Measurements from ENCODE around the gene OSBPL9.
"Not testable (repeated sequence)": the region's sequence is repeated elsewhere in the genome, so short reads cannot be mapped to it uniquely, and the experiment has no call there.

The OSBPL9 gene

GRCh38 chr1:51789342-51789741, 172.4 kb downstream of the OSBPL9 start:
- DNase-seq (ENCODE audit: low read depth in 2 of 2), result no peak

- no peak for DNase-seq (ENCODE audit: low read depth in 2 of 2)
Measured at GRCh38 chr1:51790385-51790784, 173.5 kb downstream of the OSBPL9 start.

DNA sequence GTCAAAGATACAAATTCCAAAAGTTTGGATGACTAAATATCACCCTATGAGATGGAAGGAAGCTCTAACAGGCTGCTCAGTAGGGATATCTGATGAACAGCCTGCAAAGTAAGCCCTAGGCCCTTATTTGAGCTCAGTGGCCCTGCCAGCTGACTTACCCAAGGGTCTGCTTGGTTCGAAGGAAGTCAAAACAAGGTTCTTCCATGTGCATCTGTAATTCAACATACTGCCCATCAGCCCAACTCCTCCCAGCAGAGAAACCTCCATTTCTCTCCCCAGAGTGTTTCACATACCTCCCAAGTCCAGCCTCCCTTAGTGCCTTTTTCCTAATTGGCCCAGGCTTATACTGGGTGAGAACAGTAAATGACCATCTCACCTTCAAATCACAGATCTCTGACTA, 175.0 kb downstream of the OSBPL9 start:
- no peak for DNase-seq (ENCODE audit: low read depth in 2 of 2)

DNA sequence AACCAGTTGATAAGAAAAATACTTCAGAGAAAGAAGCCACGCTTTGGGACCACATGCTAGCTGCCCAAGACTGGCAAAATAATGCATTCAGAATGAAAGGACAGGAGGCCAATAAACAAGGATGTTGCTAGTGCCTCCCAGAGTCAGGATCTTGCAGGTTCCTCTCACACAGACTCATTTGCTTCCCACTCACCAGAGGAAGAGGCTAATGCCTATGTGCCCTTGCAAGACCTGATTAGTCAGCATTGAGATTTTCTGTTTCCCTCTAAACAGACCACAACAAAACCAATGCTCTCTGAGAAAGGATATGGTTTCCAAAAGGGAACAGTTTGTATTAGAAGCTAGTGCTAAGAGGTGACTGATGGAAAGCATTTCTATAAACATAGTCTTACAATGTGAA, 176.0 kb downstream of the OSBPL9 start:
- no peak for DNase-seq (ENCODE audit: low read depth in 2 of 2)

DNA sequence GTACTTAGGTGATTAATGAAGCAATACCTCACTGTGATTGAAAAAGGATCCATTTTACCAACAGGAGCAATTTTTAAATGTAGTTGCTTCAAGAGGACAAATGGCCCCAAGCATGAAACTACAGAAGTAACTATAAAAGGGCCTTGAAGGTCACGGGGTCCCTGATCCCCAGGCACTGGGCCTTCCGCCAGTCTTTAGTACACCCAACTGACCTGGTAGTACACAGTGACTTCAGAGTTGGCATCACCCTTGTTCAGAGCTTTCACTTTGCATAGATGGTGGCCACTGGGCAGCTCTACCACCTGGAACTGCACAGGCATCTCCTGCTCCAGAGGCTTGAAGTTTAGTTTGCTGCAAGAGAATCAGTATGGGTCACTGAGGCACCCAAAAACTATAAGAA, 177.4 kb downstream of the OSBPL9 start:
- no peak for DNase-seq (ENCODE audit: low read depth in 2 of 2)

DNA sequence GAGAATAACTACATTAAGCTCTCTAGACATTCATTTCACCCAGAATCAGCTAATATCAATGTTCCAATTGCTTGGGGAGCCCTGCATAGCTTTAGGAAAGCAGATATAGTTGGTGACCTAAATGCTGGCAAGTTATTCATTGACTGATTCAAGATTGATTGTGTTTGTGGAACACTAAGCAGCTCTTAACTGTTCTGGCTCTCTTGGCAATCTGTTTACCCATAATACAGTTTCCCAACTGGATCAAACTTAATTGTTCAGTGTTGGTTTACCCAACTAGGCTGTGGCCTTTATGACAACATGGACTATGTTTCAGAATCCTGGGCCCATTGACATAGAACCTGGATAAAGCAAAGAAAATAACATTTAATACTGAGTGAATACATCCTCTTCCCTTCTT, 178.0 kb downstream of the OSBPL9 start:
- no peak for DNase-seq (ENCODE audit: low read depth in 2 of 2)

DNA sequence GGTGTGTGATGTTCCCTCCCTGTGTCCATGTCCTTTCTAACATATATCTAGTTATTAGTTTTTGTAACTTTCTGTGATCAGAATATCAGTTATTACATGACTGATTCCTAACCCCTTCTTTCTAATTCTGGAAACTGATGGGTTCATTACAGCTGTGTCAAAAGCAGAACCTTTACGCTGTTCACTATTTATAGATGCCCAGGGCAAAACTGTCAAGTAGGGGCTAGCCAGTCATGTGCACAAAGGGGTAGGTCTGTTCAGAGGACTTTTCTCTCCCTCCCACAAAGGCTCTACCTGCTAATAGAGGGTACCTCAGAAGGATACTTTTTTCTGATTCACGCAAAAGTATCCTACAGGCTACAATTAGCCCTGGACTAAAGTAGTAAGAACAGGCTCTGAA, 182.5 kb downstream of the OSBPL9 start:
- no peak for DNase-seq (ENCODE audit: low read depth in 2 of 2)

DNA sequence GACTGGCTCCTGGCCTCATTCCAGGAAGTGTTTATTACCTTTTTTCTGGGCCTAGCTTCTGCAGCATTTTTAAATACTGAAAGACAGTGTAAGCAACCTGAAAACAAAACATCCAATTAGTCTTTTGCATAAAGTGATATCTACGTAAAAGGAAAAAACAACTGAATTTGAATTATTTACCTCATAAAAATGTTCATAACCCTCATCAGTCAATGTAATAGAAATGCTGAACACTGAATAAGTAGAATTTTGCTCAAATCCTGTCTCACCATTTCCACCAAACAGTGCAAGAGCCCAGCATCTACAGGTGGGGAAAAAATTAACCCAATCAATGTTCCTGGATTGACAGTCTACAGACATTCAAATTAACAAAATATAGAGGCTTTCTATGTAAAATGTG, 197.6 kb downstream of the OSBPL9 start:
- DNase-seq (ENCODE audit: low read depth in 2 of 2), result no peak

DNA sequence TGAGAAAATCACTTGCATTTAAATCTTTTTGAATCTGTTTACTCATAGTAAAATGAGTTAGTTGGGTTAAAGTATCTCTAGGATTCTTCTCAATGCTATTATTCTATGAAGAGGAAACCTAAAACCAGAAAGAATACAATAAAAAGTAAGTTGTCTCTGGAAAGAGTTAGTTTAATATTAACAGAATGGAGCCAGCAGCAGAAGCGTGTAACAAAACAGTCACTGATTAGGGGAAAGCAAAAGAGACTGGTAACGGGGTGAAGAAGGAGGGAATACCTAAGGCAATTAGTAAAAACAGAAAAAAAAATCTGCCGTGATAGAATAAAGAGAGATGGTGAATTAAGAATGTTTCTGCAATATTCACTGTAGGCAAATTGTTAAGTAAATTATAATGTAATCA, 201.6 kb downstream of the OSBPL9 start:
- DNase-seq (ENCODE audit: low read depth in 2 of 2), result no peak

DNA sequence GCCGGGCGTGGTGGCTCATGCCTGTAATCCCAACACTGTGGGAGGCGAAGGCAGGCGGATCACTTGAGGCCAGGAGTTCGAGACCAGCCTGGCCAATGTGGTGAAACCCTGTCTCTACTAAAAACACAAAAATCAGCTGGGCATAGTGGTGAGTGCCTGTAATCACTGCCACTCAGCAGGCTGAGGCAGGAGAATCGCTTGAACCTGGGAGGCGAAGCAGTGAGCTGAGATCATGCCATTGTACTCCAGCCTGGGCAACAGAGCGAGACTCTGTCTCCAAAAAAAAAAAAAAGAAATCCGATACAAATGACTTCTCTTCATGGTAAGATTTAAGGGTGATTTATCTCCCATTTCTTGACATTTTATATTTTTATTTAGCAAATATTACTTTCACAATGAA, 202.1 kb downstream of the OSBPL9 start:
- DNase-seq (ENCODE audit: low read depth in 2 of 2), result not testable (repeated sequence)

- no peak for DNase-seq (ENCODE audit: low read depth in 2 of 2)
Measured at GRCh38 chr1:51819810-51820209, 202.9 kb downstream of the OSBPL9 start.

- DNase-seq (ENCODE audit: low read depth in 2 of 2), result no peak
Measured at GRCh38 chr1:51829058-51829457, 212.2 kb downstream of the OSBPL9 start.

DNA sequence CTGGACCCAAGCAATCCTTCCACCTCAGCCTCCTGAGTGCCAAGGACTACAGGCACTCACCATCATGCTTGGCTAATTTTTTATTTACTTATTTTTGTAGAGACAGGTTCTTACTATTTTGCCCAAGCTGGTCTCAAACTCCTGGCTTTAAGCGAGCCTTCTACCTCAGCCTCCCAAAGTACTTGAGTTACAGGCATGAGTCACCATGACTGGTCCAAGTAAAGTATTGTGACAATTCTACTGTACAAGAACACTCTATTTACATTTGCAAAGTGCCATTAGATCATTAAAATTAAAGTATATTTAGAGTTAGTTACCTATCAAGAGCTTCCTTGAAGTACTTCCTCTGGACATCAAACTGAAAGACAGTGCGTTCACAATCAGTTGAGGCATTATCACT, 216.8 kb downstream of the OSBPL9 start:
- no peak for DNase-seq (ENCODE audit: low read depth in 2 of 2)

DNA sequence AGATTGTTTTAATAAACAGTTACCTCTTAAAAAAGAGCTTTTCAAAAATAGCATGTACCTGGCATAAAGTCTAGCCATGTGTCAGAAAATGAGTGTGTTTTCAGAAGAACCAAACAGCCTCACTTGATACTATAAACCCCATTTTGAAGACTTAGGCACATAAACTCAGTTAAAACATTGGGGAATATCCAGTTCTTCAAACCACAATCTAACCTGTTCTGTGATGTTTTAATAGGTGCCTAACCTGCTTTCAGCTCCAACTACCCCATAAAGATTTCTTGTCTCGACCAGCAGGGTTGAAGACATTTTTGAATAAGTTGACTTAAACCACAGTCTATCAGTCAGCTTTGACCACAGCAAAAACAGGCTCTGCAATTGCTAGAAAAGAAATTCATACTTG, 220.4 kb downstream of the OSBPL9 start:
- no peak for DNase-seq (ENCODE audit: low read depth in 2 of 2)
